HFFc6 (cell line): ENCODE measurements around the gene ARMCX1. TPM values are rescaled to one million over a fixed set of nuclear protein-coding genes. Genes with fewer than 3 reads are reported as not detected.
A peak's percentile ranks its signal among the peaks of the same experiment; 100 is the strongest.

Source experiments
- DNase-seq: peaks from one replicate; pipeline ENCODE4 v3.0.0-alpha.2; 2018
- H3K27ac Mint-ChIP-seq: 2 replicates; pipeline ENCODE4 v1.8.0; 2020; ENCODE audit warnings: mild to moderate bottlenecking, mixed read lengths
- H3K27me3 Mint-ChIP-seq: 2 replicates; pipeline ENCODE4 v1.8.0; 2021; ENCODE audit warnings: mild to moderate bottlenecking, moderate library complexity, mixed read lengths; ENCODE audit not compliant: insufficient read depth
- H3K36me3 Mint-ChIP-seq: 2 replicates; pipeline ENCODE4 v1.8.0; 2021; ENCODE audit warnings: low read depth, mixed read lengths
- H3K4me1 Mint-ChIP-seq: 2 replicates; pipeline ENCODE4 v1.8.0; 2020; ENCODE audit warnings: low read depth, mixed read lengths
- H3K4me3 Mint-ChIP-seq: 2 replicates; pipeline ENCODE4 v1.8.0; 2020; ENCODE audit warnings: mild to moderate bottlenecking, moderate library complexity, mixed read lengths
- H3K9me3 Mint-ChIP-seq: 2 replicates; pipeline ENCODE4 v1.8.0; 2020; ENCODE audit warnings: mild to moderate bottlenecking, mixed read lengths
- total RNA-seq, 6 experiments: library from RNA; stranded (reverse); fragmentation: NEBNext Ultra II Directional; extraction: Animal tissue kit (Norgen Biotek cat#: 25700); gene quantifications; 2 replicates in 1 of 6; 3 replicates in 5 of 6; pipeline ENCODE4 v1.2.3, GENCODE V29; 2021
- TF ChIP-seq, protein P1 (sequence below): fragments of 200-600 bp; sonication (generic); IDR thresholded peaks from 2 replicates; pipeline ENCODE4 v1.5.0; 2021; ENCODE audit warnings: antibody characterized with exemption, mild to moderate bottlenecking

The ARMCX1 gene
- total RNA-seq, 6 experiments from 2014 or later: 32.0 to 36.6 (median 33.7) TPM

- peaks cover 6% of the 10 kb centered on the region; the same call in 1 of the 2 replicates for H3K4me1 Mint-ChIP-seq
Observed at GRCh38 chrX:101602077-101602476, 51.7 kb downstream of the ARMCX1 start.

More at GRCh38 chrX:101602077-101602476, 51.7 kb downstream of the ARMCX1 start:
- Mint-ChIP-seq H3K27me3 (peaks cover 4% of the 10 kb centered on the region), H3K9me3 (no peaks in the 10 kb centered on the region), H3K36me3 (no peaks in the 10 kb centered on the region), H3K4me3 (no peak overlapping the region), H3K27ac (peak overlapping the region; percentile 38; the same call in 1 of the 2 replicates)
- DNase-seq: peak; percentile 53
- TF ChIP-seq, protein P1, sequence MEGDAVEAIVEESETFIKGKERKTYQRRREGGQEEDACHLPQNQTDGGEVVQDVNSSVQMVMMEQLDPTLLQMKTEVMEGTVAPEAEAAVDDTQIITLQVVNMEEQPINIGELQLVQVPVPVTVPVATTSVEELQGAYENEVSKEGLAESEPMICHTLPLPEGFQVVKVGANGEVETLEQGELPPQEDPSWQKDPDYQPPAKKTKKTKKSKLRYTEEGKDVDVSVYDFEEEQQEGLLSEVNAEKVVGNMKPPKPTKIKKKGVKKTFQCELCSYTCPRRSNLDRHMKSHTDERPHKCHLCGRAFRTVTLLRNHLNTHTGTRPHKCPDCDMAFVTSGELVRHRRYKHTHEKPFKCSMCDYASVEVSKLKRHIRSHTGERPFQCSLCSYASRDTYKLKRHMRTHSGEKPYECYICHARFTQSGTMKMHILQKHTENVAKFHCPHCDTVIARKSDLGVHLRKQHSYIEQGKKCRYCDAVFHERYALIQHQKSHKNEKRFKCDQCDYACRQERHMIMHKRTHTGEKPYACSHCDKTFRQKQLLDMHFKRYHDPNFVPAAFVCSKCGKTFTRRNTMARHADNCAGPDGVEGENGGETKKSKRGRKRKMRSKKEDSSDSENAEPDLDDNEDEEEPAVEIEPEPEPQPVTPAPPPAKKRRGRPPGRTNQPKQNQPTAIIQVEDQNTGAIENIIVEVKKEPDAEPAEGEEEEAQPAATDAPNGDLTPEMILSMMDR: no peak

Other genes with a start within 250 kb of the ARMCX1 start
- 10 to 100 TPM; 15.2 to 23.8 (median 19.7) TPM for gene TIMM8A, start 201.8 kb upstream of the ARMCX1 start, total RNA-seq
- gene BTK, start 164.4 kb upstream of the ARMCX1 start, total RNA-seq: not detected
- gene RPL36A, start 159.5 kb upstream of the ARMCX1 start, total RNA-seq: 100 to 1,000 TPM; 127 to 361 (median 160) TPM
- 10 to 100 TPM; 40.3 to 65.8 (median 45.0) TPM for gene GLA, start 142.6 kb upstream of the ARMCX1 start, total RNA-seq
- 10 to 100 TPM; 60.5 to 74.5 (median 68.1) TPM for gene HNRNPH2, start 142.3 kb upstream of the ARMCX1 start, total RNA-seq
- 10 to 100 TPM; 11.1 to 14.7 (median 12.9) TPM for gene ARMCX4, start 65.1 kb upstream of the ARMCX1 start, total RNA-seq
- gene ARMCX6, start 67.5 kb downstream of the ARMCX1 start, total RNA-seq: 100 to 1,000 TPM in 1 of 6 experiments, 10 to 100 TPM in 5; 79.5 to 101 (median 83.7) TPM
- gene ARMCX3, start 72.6 kb downstream of the ARMCX1 start, total RNA-seq: 100 to 1,000 TPM in 2 of 6 experiments, 10 to 100 TPM in 4; 60.8 to 108 (median 63.2) TPM
- 100 to 1,000 TPM in 5 of 6 experiments, 10 to 100 TPM in 1; 97.4 to 172 (median 110) TPM for gene ARMCX2, start 109.3 kb downstream of the ARMCX1 start, total RNA-seq